K562 (cell line): Measurements from ENCODE around the gene TRIM51. TPM values are rescaled to one million over a fixed set of nuclear protein-coding genes. Genes with fewer than 3 reads are reported as not detected.

ENCODE experiments used
- ATAC-seq: fragments of 200-7000 bp; cut with Tn5 transposase; 3 replicates; pipeline ENCODE4 v1.9.1; 2020; ENCODE audit warnings: moderate library complexity
- BruUV-seq: library from RNA; stranded (reverse); fragments of 400-500 nt; replicated peaks from 2 replicates; lab custom pipeline; 2021; lab: Mats Ljungman, UMichigan
- CTCF ChIA-PET: fragments of 300-600 bp; formaldehyde crosslinking; extraction: SDS; loops from one replicate; lab custom pipeline; 2021; ENCODE audit warnings: low intra/inter-chr PET ratio; lab: Yijun Ruan, JAX
- POLR2A ChIA-PET: fragments of 300-600, 350-650 bp; sonication (Branson Sonifier 250); formaldehyde crosslinking; extraction: SDS; loops from one replicate; lab custom pipeline; 2021; ENCODE audit warnings: antibody characterized with exemption, inconsistent platforms; lab: Yijun Ruan, JAX
- DNase-seq, 4 experiments: peaks; one replicate each; pipeline versions ENCODE4 v3.0.0 to v3.0.0-alpha.2; 2011 to 2018; ENCODE audit warnings: low spot score in 3 of 4, mixed read lengths in 3 of 4; ENCODE audit errors: extremely low read depth in 1 of 4
- FAIRE-seq: peaks from 2 replicates; lab custom pipeline; 2011; peaks lifted over from hg19 to GRCh38; lab: Jason Lieb, UNC
- H2AFZ ChIP-seq: 2 replicates; pipeline ENCODE4 v1.6.0; 2011; ENCODE audit warnings: low read depth, low read length, control low read depth, inconsistent platforms
- H3K27ac ChIP-seq: fragments of 200-600 bp; 3 replicates; pipeline ENCODE4 v1.8.0; 2011; ENCODE audit warnings: low read depth, mild to moderate bottlenecking, control low read depth, inconsistent platforms, low read length, moderate library complexity, mixed read lengths; ENCODE audit errors: extremely low read depth
- H3K27me3 ChIP-seq, 2 experiments: fragments of 300-600 bp in 1 of 2; 2 replicates in 1 of 2; 3 replicates in 1 of 2; pipeline versions ENCODE4 v1.6.0 to v1.8.0; 2011; ENCODE audit warnings: inconsistent platforms in 2 of 2, low read length in 2 of 2, mild to moderate bottlenecking in 1 of 2, mixed read lengths in 1 of 2, moderate library complexity in 1 of 2; ENCODE audit not compliant: control insufficient read depth in 2 of 2, insufficient read depth in 2 of 2
- H3K36me3 ChIP-seq: fragments of 300-600 bp; 3 replicates; pipeline ENCODE4 v1.8.0; 2011; ENCODE audit warnings: mild to moderate bottlenecking, low read length, inconsistent platforms; ENCODE audit not compliant: control insufficient read depth, insufficient read depth
- H3K4me1 ChIP-seq, 2 experiments: fragments of 200-600 bp in 1 of 2; replicated peaks in 1 of 2; 2 replicates in 1 of 2; 3 replicates in 1 of 2; pipeline versions ENCODE4 v1.5.1 to v1.8.0; 2011; ENCODE audit warnings: inconsistent platforms in 2 of 2, low read length in 2 of 2, mild to moderate bottlenecking in 1 of 2, mixed read lengths in 1 of 2, moderate library complexity in 1 of 2; ENCODE audit not compliant: control insufficient read depth in 2 of 2, insufficient read depth in 2 of 2
- H3K4me2 ChIP-seq: 2 replicates; pipeline ENCODE4 v1.6.1; 2011; ENCODE audit warnings: low read length, control low read depth, inconsistent platforms, mixed read lengths; ENCODE audit not compliant: insufficient read depth
- H3K4me3 ChIP-seq: fragments of 200-600 bp; sonication (generic), shearing (Covaris generic); 2 replicates; pipeline ENCODE4 v1.5.1; 2016; ENCODE audit warnings: control low read depth, inconsistent platforms
- H3K79me2 ChIP-seq: fragments of 200-600 bp; 3 replicates; pipeline ENCODE4 v1.8.0; 2011; ENCODE audit warnings: low read length, inconsistent platforms; ENCODE audit not compliant: control insufficient read depth, insufficient read depth
- H3K9ac ChIP-seq, 2 experiments: 2 replicates each; pipeline versions ENCODE4 v1.6.0 to v1.6.1; 2011; ENCODE audit warnings: low read depth in 2 of 2, low read length in 2 of 2, control low read depth in 1 of 2, inconsistent platforms in 1 of 2, mild to moderate bottlenecking in 1 of 2, mixed read lengths in 1 of 2; ENCODE audit not compliant: insufficient read depth in 1 of 2
- H3K9me1 ChIP-seq: one replicate; pipeline ENCODE4 v1.6.0; 2011; ENCODE audit warnings: inconsistent platforms, mild to moderate bottlenecking, low read length, moderate library complexity; ENCODE audit not compliant: control insufficient read depth, insufficient read depth
- H3K9me3 ChIP-seq: replicated peaks from 2 replicates; pipeline ENCODE4 v1.5.1; 2011; ENCODE audit warnings: low read depth, low read length, inconsistent platforms; ENCODE audit not compliant: control insufficient read depth, insufficient read depth
- H4K20me1 ChIP-seq: replicated peaks from 2 replicates; pipeline ENCODE4 v1.6.1; 2011; ENCODE audit warnings: low read length, inconsistent platforms, mixed read lengths; ENCODE audit not compliant: control insufficient read depth, insufficient read depth
- ARNT ChIP-seq, 2 experiments: fragments of 450-650 bp; IDR thresholded peaks; 2 replicates each; pipeline ENCODE4 v1.6.1; 2016; ENCODE audit warnings: mild to moderate bottlenecking in 1 of 2
- CCNT2 ChIP-seq: IDR thresholded peaks from 2 replicates; pipeline ENCODE4 v1.6.1; 2011; ENCODE audit warnings: borderline replicate concordance, low read depth, mild to moderate bottlenecking, moderate library complexity, mixed read lengths, low read length; ENCODE audit not compliant: insufficient read length; ENCODE audit errors: extremely low read depth
- FOXA1 ChIP-seq: fragments of 450-650 bp; IDR thresholded peaks from 2 replicates; pipeline ENCODE4 v1.6.1; 2016; ENCODE audit warnings: mild to moderate bottlenecking, borderline replicate concordance
- MCM2 ChIP-seq: fragments of 450-650 bp; IDR thresholded peaks from 2 replicates; pipeline ENCODE4 v1.6.1; 2017; ENCODE audit warnings: low read depth, mild to moderate bottlenecking
- RBM15 ChIP-seq: fragments of 200-400 bp; formaldehyde crosslinking; IDR thresholded peaks from 2 replicates; pipeline ENCODE4 v1.6.1; 2018; ENCODE audit warnings: mild to moderate bottlenecking, low read length, moderate library complexity; ENCODE audit not compliant: insufficient read depth
- WGBS: fragments of 100-300 bp; shearing (Covaris generic); methylation state at CpG from one replicate; pipeline ENCODE4 v1.1.6; 2016; ENCODE audit warnings: low coverage, mixed read lengths; ENCODE audit not compliant: insufficient coverage; ENCODE audit errors: missing lambda C conversion rate; 5-methylcytosine and 5-hydroxymethylcytosine counted together
- in situ Hi-C: fragments of 300-500 bp; cut with MboI; formaldehyde crosslinking; loops from 4 replicates; pipeline ENCODE4 v1.15.0; 2018; ENCODE audit warnings: inconsistent platforms, mixed read lengths
- intact Hi-C: fragments of 100-400 bp; cut with micrococcal nuclease; formaldehyde crosslinking; loops from 2 replicates; pipeline ENCODE4 v1.14.2; 2022
- polyA plus RNA-seq, 8 experiments: library from polyadenylated mRNA; depleted of rRNA in 4 of 8; stranded (reverse) in 5 of 8; unstranded in 3 of 8; fragments of >200 nt; fragmentation: Nextera tagmentation in 2 of 8; fragmentation: Illumina TruSeq in 1 of 8; extraction: Ambion mirVana in 2 of 8; extraction: Trizol in 1 of 8; gene quantifications; 2 replicates each; pipeline versions ENCODE4 v1.2.1 to v1.2.3, GENCODE V29; 2011 to 2014; ENCODE audit warnings: inconsistent platforms in 1 of 8, missing spikeins in 1 of 8
- total RNA-seq, 7 experiments: library from RNA; depleted of rRNA in 6 of 7; stranded (reverse); fragments of >200 nt in 6 of 7; fragmentation: Illumina TruSeq in 2 of 7; extraction: Trizol in 2 of 7; gene quantifications; 2 replicates each; pipeline versions ENCODE4 v1.2.1 to v1.2.3, GENCODE V29; 2011 to 2021; ENCODE audit warnings: low replicate concordance in 1 of 7
- TF ChIP-seq, protein P1 (sequence below): fragments of 450-650 bp; IDR thresholded peaks from 2 replicates; pipeline ENCODE4 v1.6.1; 2016; ENCODE audit warnings: mild to moderate bottlenecking
- TF ChIP-seq, protein P2 (sequence below): fragments of 200-400 bp; formaldehyde crosslinking; IDR thresholded peaks from 2 replicates; pipeline ENCODE4 v1.6.1; 2017; ENCODE audit warnings: mild to moderate bottlenecking, low read depth, low read length, moderate library complexity

Gene TRIM51
- total and polyA plus RNA-seq, 9 of the 15 experiments (the other 6 are each of a cell fraction or from before 2014, with no cell fraction given), result not detected

DNA sequence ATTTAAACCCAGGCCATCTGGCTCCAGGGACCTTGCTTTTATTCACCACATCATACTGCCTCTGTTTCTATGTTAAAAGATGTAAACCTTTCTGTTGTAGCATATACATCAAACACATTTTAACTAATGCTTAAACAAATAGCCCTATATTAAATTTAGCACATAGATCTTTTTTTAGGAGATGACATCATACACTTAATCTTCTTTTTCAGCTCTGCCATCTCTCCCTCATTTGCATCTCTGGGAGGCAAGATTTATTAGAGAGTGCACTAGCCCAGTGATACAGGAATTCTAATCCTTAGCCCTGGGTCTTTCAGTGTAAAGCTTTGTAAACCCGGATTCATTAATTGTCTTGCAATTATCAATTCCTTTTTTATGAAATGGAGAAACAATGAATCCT is 31.0 kb upstream of the TRIM51 start:
- TF ChIP-seq FOXA1 (no peak), ARNT (IDR thresholded peaks at IDR 0.05) (no peak), CCNT2 (no peak), MCM2 (no peak), RBM15 (no peak)
- TF ChIP-seq, protein P1, sequence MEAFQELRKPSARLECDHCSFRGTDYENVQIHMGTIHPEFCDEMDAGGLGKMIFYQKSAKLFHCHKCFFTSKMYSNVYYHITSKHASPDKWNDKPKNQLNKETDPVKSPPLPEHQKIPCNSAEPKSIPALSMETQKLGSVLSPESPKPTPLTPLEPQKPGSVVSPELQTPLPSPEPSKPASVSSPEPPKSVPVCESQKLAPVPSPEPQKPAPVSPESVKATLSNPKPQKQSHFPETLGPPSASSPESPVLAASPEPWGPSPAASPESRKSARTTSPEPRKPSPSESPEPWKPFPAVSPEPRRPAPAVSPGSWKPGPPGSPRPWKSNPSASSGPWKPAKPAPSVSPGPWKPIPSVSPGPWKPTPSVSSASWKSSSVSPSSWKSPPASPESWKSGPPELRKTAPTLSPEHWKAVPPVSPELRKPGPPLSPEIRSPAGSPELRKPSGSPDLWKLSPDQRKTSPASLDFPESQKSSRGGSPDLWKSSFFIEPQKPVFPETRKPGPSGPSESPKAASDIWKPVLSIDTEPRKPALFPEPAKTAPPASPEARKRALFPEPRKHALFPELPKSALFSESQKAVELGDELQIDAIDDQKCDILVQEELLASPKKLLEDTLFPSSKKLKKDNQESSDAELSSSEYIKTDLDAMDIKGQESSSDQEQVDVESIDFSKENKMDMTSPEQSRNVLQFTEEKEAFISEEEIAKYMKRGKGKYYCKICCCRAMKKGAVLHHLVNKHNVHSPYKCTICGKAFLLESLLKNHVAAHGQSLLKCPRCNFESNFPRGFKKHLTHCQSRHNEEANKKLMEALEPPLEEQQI, result no peak
- TF ChIP-seq, protein P2, sequence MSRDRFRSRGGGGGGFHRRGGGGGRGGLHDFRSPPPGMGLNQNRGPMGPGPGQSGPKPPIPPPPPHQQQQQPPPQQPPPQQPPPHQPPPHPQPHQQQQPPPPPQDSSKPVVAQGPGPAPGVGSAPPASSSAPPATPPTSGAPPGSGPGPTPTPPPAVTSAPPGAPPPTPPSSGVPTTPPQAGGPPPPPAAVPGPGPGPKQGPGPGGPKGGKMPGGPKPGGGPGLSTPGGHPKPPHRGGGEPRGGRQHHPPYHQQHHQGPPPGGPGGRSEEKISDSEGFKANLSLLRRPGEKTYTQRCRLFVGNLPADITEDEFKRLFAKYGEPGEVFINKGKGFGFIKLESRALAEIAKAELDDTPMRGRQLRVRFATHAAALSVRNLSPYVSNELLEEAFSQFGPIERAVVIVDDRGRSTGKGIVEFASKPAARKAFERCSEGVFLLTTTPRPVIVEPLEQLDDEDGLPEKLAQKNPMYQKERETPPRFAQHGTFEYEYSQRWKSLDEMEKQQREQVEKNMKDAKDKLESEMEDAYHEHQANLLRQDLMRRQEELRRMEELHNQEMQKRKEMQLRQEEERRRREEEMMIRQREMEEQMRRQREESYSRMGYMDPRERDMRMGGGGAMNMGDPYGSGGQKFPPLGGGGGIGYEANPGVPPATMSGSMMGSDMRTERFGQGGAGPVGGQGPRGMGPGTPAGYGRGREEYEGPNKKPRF, result no peak
- intact Hi-C loops, result no loop called here
- WGBS, result 0% methylated on average over 1 of the region's 1 CpG
- H3K4me1 ChIP-seq, result no peaks in the 10 kb centered on the region
- ChIA-PET CTCF (no interaction called here), POLR2A (no interaction called here)
- H3K36me3 ChIP-seq, result no peaks in the 10 kb centered on the region
- H3K9me1 ChIP-seq, result no peaks in the 10 kb centered on the region
- no peak overlapping the region for H3K4me2 ChIP-seq
- H3K4me3 ChIP-seq, result no peak overlapping the region
- in situ Hi-C loops, result no loop called here
- H3K27me3 ChIP-seq, result no peaks in the 10 kb centered on the region
- no peaks in the 10 kb centered on the region for H3K79me2 ChIP-seq
- H3K9ac ChIP-seq, result no peak overlapping the region
- H4K20me1 ChIP-seq, result no peaks in the 10 kb centered on the region
- H2AFZ ChIP-seq, result no peak overlapping the region
- H3K27ac ChIP-seq, result no peak overlapping the region
- no TSS peak for BruUV-seq
- ATAC-seq, result no peak
- FAIRE-seq, result no peak
- H3K9me3 ChIP-seq, result 0 out of 2 replicates have a peak, but pooled peaks cover 2% of the 10 kb centered on the region
- no peak for DNase-seq
